Pulmonary artery endothelial cell (primary cell): ENCODE results near the gene CFAP57. TPM values are rescaled to one million over a fixed set of nuclear protein-coding genes. Genes with fewer than 3 reads are reported as not detected.
"Not testable (repeated sequence)": the region's sequence is repeated elsewhere in the genome, so short reads cannot be mapped to it uniquely, and the experiment has no call there.

Source experiments
- DNase-seq: peaks from one replicate; pipeline ENCODE4 v3.0.0-alpha.2; 2011; ENCODE audit warnings: low read depth, low spot score
- total RNA-seq: library from RNA; depleted of rRNA; stranded (reverse); fragments of >200 nt; gene quantifications from 2 replicates; pipeline ENCODE4 v1.2.3, GENCODE V29; 2014

Gene CFAP57
- 0.14 and 0.20 TPM in 2 replicates for total RNA-seq

- peak; percentile 77 for DNase-seq
Observed at GRCh38 chr1:43171876-43172526, at the start of gene CFAP57, which contains the start of gene EBNA1BP2. CFAP57 (plus strand) TSS chr1:43172330; CDS start chr1:43172754, 424 bp downstream. EBNA1BP2 (minus strand) TSS chr1:43172290; CDS start chr1:43172118, 172 bp downstream.

- no peak for DNase-seq
Observed at GRCh38 chr1:43123031-43123430, 49.1 kb upstream of the CFAP57 start.

GRCh38 chr1:43128816-43129215, 43.3 kb upstream of the CFAP57 start:
- DNase-seq = no peak

GRCh38 chr1:43129426-43129825, 42.7 kb upstream of the CFAP57 start:
- no peak for DNase-seq

GRCh38 chr1:43134068-43134467, 38.1 kb upstream of the CFAP57 start:
- DNase-seq = no peak

- no peak for DNase-seq
Observed at GRCh38 chr1:43134640-43135039, 37.5 kb upstream of the CFAP57 start.

- DNase-seq = no peak
Observed at GRCh38 chr1:43135857-43136781, 36.0 kb upstream of the CFAP57 start.

GRCh38 chr1:43137445-43138052, 34.6 kb upstream of the CFAP57 start:
- DNase-seq = no peak

- not testable (repeated sequence) for DNase-seq
Observed at GRCh38 chr1:43139295-43139694, 32.8 kb upstream of the CFAP57 start.

- DNase-seq = no peak
Observed at GRCh38 chr1:43140010-43140409, 32.1 kb upstream of the CFAP57 start.

- DNase-seq = no peak
Observed at GRCh38 chr1:43140583-43140982, 31.5 kb upstream of the CFAP57 start.

- DNase-seq = no peak
Observed at GRCh38 chr1:43143441-43143888, 28.7 kb upstream of the CFAP57 start.

GRCh38 chr1:43144237-43144636, 27.9 kb upstream of the CFAP57 start:
- no peak for DNase-seq

GRCh38 chr1:43147625-43148327, 24.4 kb upstream of the CFAP57 start:
- no peak for DNase-seq

GRCh38 chr1:43149889-43150288, 22.2 kb upstream of the CFAP57 start:
- DNase-seq = no peak

- no peak for DNase-seq
Observed at GRCh38 chr1:43152866-43153265, 19.3 kb upstream of the CFAP57 start.

GRCh38 chr1:43153443-43153842, 18.7 kb upstream of the CFAP57 start:
- DNase-seq = no peak

GRCh38 chr1:43156026-43156425, 16.1 kb upstream of the CFAP57 start:
- DNase-seq = no peak

GRCh38 chr1:43165162-43165561, 7.0 kb upstream of the CFAP57 start:
- no peak for DNase-seq

GRCh38 chr1:43165765-43166164, 6.4 kb upstream of the CFAP57 start:
- DNase-seq = no peak

- no peak for DNase-seq
Observed at GRCh38 chr1:43171312-43171875, 736 bp upstream of the CFAP57 start.
